Epithelial cell of esophagus (primary cell): ENCODE measurements around the gene CGB5.
"Not testable (repeated sequence)": the region's sequence is repeated elsewhere in the genome, so short reads cannot be mapped to it uniquely, and the experiment has no call there.

ENCODE experiments used
- DNase-seq: peaks from one replicate; pipeline ENCODE4 v3.0.0; 2010; ENCODE audit warnings: low read depth
- H3K4me3 ChIP-seq: 2 replicates; pipeline ENCODE4 v1.5.1; 2011; ENCODE audit warnings: mild to moderate bottlenecking, low read length, control low read depth
- CTCF ChIP-seq: IDR thresholded peaks from 2 replicates; pipeline ENCODE4 v1.5.1; 2011; ENCODE audit warnings: low read depth, mild to moderate bottlenecking, low read length, control low read depth, inconsistent platforms; ENCODE audit not compliant: insufficient read depth; ENCODE audit errors: missing control alignments

CGB5 gene

GRCh38 chr19:49042177-49042576 is 1.5 kb upstream of the CGB5 start:
- no peak for TF ChIP-seq CTCF
- H3K4me3 ChIP-seq = no peak overlapping the region
- DNase-seq = peak; percentile 69

- not testable (repeated sequence) for DNase-seq, H3K4me3 ChIP-seq
These were observed 982 bp upstream of the CGB5 start for GRCh38 chr19:49042666-49043065.

- not testable (repeated sequence) for H3K4me3 ChIP-seq, DNase-seq
These were observed 5.4 kb downstream of the CGB5 start, which contains the start of gene CGB8 for GRCh38 chr19:49049011-49049410. CGB8 (minus strand) TSS chr19:49049111; CDS start chr19:49048739, 372 bp downstream.

- DNase-seq, H3K4me3 ChIP-seq: not testable (repeated sequence)
These were observed 6.2 kb downstream of the CGB5 start for GRCh38 chr19:49049834-49050233.

GRCh38 chr19:49050376-49051033 is 6.9 kb downstream of the CGB5 start:
- not testable (repeated sequence) for H3K4me3 ChIP-seq
- DNase-seq = peak; percentile 94

- DNase-seq = peak; percentile 68
- H3K4me3 ChIP-seq = peak overlapping the region; percentile 62
- TF ChIP-seq CTCF = peak; percentile 18
These were observed 12.7 kb downstream of the CGB5 start for GRCh38 chr19:49056101-49056901.

- H3K4me3 ChIP-seq = peak overlapping the region; percentile 62
- not testable (repeated sequence) for DNase-seq
These were observed 13.4 kb downstream of the CGB5 start for GRCh38 chr19:49056902-49057596.

GRCh38 chr19:49057636-49058234 is 14.1 kb downstream of the CGB5 start, which contains the start of gene CGB7:
CGB7 (minus strand) TSS chr19:49057749; CDS start chr19:49055375, 2,374 bp downstream.
- peak; percentile 73 for DNase-seq
- H3K4me3 ChIP-seq = peak within 1 kb of the TSS; percentile 62

More at GRCh38 chr19:49057636-49058234, 14.1 kb downstream of the CGB5 start, which contains the start of gene CGB7:
- TF ChIP-seq CTCF = no peak
